Sigmoid colon (tissue), 4 donors: ENCODE results near the gene SHC1.

Experiments used
- CTCF ChIP-seq, 4 experiments: fragments of 450-650 bp in 3 of 4; fragments of 200-600 bp in 1 of 4; IDR thresholded peaks; one replicate each; pipeline ENCODE4 v1.5.1; 2016 to 2019; ENCODE audit warnings: antibody characterized with exemption in 4 of 4, mild to moderate bottlenecking in 3 of 4, moderate library complexity in 2 of 4
- POLR2A ChIP-seq, 2 donors: fragments of 450-650 bp; IDR thresholded peaks; one replicate each; pipeline ENCODE4 v1.6.1; 2016; ENCODE audit warnings: antibody characterized with exemption in 2 of 2, mild to moderate bottlenecking in 2 of 2, moderate library complexity in 2 of 2
- POLR2AphosphoS5 ChIP-seq, 4 donors: sonication (generic); formaldehyde crosslinking; IDR thresholded peaks; one replicate each; pipeline ENCODE4 v1.6.1; 2017; ENCODE audit warnings: antibody characterized with exemption in 4 of 4

GRCh38 chr1:154959426-154959780 is 11.1 kb downstream of the SHC1 start:
- no peak for TF ChIP-seq CTCF (IDR thresholded peaks at IDR 0.05)
- no peak for TF ChIP-seq POLR2AphosphoS5 (IDR thresholded peaks at IDR 0.05)
- TF ChIP-seq POLR2A (IDR thresholded peaks at IDR 0.05), result no peak
